GM23248 (cell line): ENCODE data around the gene SARNP. TPM values are rescaled to one million over a fixed set of nuclear protein-coding genes. Genes with fewer than 3 reads are reported as not detected.

Experiments
- DNase-seq: peaks from one replicate; pipeline ENCODE4 v3.0.0-alpha.2; 2015
- H2AFZ ChIP-seq: fragments of 200-600 bp; sonication (generic); 2 replicates; pipeline ENCODE4 v1.6.1; 2016; ENCODE audit warnings: antibody characterized with exemption
- H3F3A ChIP-seq: fragments of 200-600 bp; sonication (generic); 2 replicates; pipeline ENCODE4 v1.6.1; 2016; ENCODE audit warnings: mild to moderate bottlenecking, antibody characterized with exemption, mixed run types; ENCODE audit not compliant: insufficient read depth
- H3K27ac ChIP-seq: fragments of 200-600 bp; sonication (generic); 2 replicates; pipeline ENCODE4 v1.5.1; 2016; ENCODE audit warnings: mild to moderate bottlenecking
- H3K27me3 ChIP-seq: fragments of 200-600 bp; sonication (generic); replicated peaks from 2 replicates; pipeline ENCODE4 v1.6.1; 2016; ENCODE audit warnings: mild to moderate bottlenecking; ENCODE audit not compliant: insufficient read depth
- H3K36me3 ChIP-seq: fragments of 200-600 bp; sonication (generic); 2 replicates; pipeline ENCODE4 v1.6.1; 2016; ENCODE audit warnings: low read depth, mild to moderate bottlenecking
- H3K4me1 ChIP-seq: fragments of 200-600 bp; sonication (generic); 2 replicates; pipeline ENCODE4 v1.6.1; 2016; ENCODE audit warnings: mild to moderate bottlenecking; ENCODE audit not compliant: insufficient read depth
- H3K4me2 ChIP-seq: fragments of 200-600 bp; sonication (generic); one replicate; pipeline ENCODE4 v1.6.1; 2016; ENCODE audit warnings: mild to moderate bottlenecking; ENCODE audit not compliant: unreplicated experiment
- H3K4me3 ChIP-seq: fragments of 200-600 bp; sonication (generic); 2 replicates; pipeline ENCODE4 v1.5.1; 2016; ENCODE audit warnings: mild to moderate bottlenecking
- H3K79me2 ChIP-seq: fragments of 200-600 bp; sonication (generic); 2 replicates; pipeline ENCODE4 v1.6.1; 2016; ENCODE audit warnings: mild to moderate bottlenecking; ENCODE audit not compliant: insufficient read depth
- H3K9ac ChIP-seq: fragments of 200-600 bp; sonication (generic); 2 replicates; pipeline ENCODE4 v1.6.1; 2016; ENCODE audit warnings: mild to moderate bottlenecking
- H3K9me2 ChIP-seq: fragments of 200-600 bp; sonication (generic); 2 replicates; pipeline ENCODE4 v1.6.1; 2016; ENCODE audit warnings: mixed run types, mild to moderate bottlenecking, moderate library complexity; ENCODE audit not compliant: insufficient read depth
- H3K9me3 ChIP-seq: fragments of 200-600 bp; sonication (generic); one replicate; pipeline ENCODE4 v1.6.1; 2017; ENCODE audit warnings: low read depth
- H4K20me1 ChIP-seq: fragments of 200-600 bp; sonication (generic); 2 replicates; pipeline ENCODE4 v1.6.0; 2016; ENCODE audit not compliant: insufficient read depth
- EZH2 ChIP-seq: fragments of 200-600 bp; sonication (generic); IDR thresholded peaks from 2 replicates; pipeline ENCODE4 v1.6.1; 2018; ENCODE audit warnings: antibody characterized with exemption, mild to moderate bottlenecking; ENCODE audit not compliant: insufficient read depth, poor library complexity, severe bottlenecking
- EZH2phosphoT487 ChIP-seq: fragments of 200-600 bp; sonication (generic); IDR thresholded peaks from 2 replicates; pipeline ENCODE4 v1.6.1; 2018; ENCODE audit warnings: antibody characterized with exemption, moderate library complexity, mild to moderate bottlenecking, low read depth; ENCODE audit not compliant: insufficient read depth
- WGBS, 2 experiments: methylation state at CpG; one replicate each; pipeline ENCODE4 v1.1.6; 2015 to 2017; ENCODE audit warnings: low lambda C conversion rate in 2 of 2, low coverage in 1 of 2; ENCODE audit errors: missing lambda C conversion rate in 2 of 2; 5-methylcytosine and 5-hydroxymethylcytosine counted together
- in situ Hi-C: fragments of 300-500 bp; cut with MboI; formaldehyde crosslinking; loops from 2 replicates; pipeline ENCODE4 v1.15.0; 2020
- polyA plus RNA-seq: library from polyadenylated mRNA; unstranded; fragments of >200 nt; fragmentation: Nextera tagmentation; extraction: Ambion mirVana; gene quantifications from 2 replicates; pipeline ENCODE4 v1.2.1, GENCODE V29; 2016
- total RNA-seq: library from RNA; depleted of rRNA; stranded (reverse); fragments of >200 nt; shearing (Covaris generic); gene quantifications from 2 replicates; pipeline ENCODE4 v1.2.3, GENCODE V29; 2014

The SARNP gene
- total and polyA plus RNA-seq, 2 experiments from 2014 or later = 53.6 to 131 TPM

- no peaks in the 10 kb centered on the region for H3K9me2 ChIP-seq
- no peaks in the 10 kb centered on the region for H4K20me1 ChIP-seq
- no peak for TF ChIP-seq EZH2phosphoT487
- no peak for TF ChIP-seq EZH2
- H3K9me3 ChIP-seq = no peaks in the 10 kb centered on the region
- no peak overlapping the region for H3K4me2 ChIP-seq
- no peaks in the 10 kb centered on the region for H3K36me3 ChIP-seq
- H2AFZ ChIP-seq = peak overlapping the region; percentile 55
- H3K27ac ChIP-seq = peak overlapping the region; percentile 42
- H3K27me3 ChIP-seq = no peaks in the 10 kb centered on the region
- H3K4me3 ChIP-seq = no peak overlapping the region
- 0 to 3% methylated on average over 1 of the region's 1 CpG for WGBS, 2 experiments
- H3K79me2 ChIP-seq = no peaks in the 10 kb centered on the region
- H3K9ac ChIP-seq = peak overlapping the region; percentile 15; the same call in 1 of the 2 replicates
- DNase-seq = no peak
- peaks cover 37% of the 10 kb centered on the region for H3F3A ChIP-seq
- in situ Hi-C loops = no loop called here
- peaks cover 43% of the 10 kb centered on the region for H3K4me1 ChIP-seq
These were observed 32.9 kb upstream of the SARNP start for GRCh38 chr12:55850401-55850800.

- in situ Hi-C loops = no loop called here
- Histone ChIP-seq H3K9ac (peak overlapping the region; percentile 15; the same call in 1 of the 2 replicates), H3K79me2 (no peaks in the 10 kb centered on the region), H3K9me2 (no peaks in the 10 kb centered on the region), H3K9me3 (no peaks in the 10 kb centered on the region), H3F3A (peaks cover 39% of the 10 kb centered on the region), H3K36me3 (no peaks in the 10 kb centered on the region), H3K4me3 (no peak overlapping the region), H2AFZ (peak overlapping the region; percentile 55), H3K4me2 (no peak overlapping the region), H4K20me1 (no peaks in the 10 kb centered on the region), H3K27me3 (no peaks in the 10 kb centered on the region), H3K27ac (peak overlapping the region; percentile 100), H3K4me1 (peaks cover 46% of the 10 kb centered on the region)
- WGBS, 2 experiments = 39 to 56% methylated on average over 7 of the region's 7 CpGs
- TF ChIP-seq EZH2phosphoT487 = no peak
- TF ChIP-seq EZH2 = no peak
- DNase-seq = peak; percentile 29
These were observed 32.3 kb upstream of the SARNP start for GRCh38 chr12:55849616-55850343.

- Histone ChIP-seq H3K4me2 (peak overlapping the region; percentile 73), H4K20me1 (no peaks in the 10 kb centered on the region), H3K27me3 (no peaks in the 10 kb centered on the region), H3K36me3 (no peaks in the 10 kb centered on the region), H3K4me3 (peak overlapping the region; percentile 55), H3K9me2 (no peaks in the 10 kb centered on the region), H3K27ac (peak overlapping the region; percentile 100), H3F3A (peaks cover 39% of the 10 kb centered on the region), H3K9me3 (no peaks in the 10 kb centered on the region), H2AFZ (peak overlapping the region; percentile 58), H3K9ac (peak overlapping the region; percentile 94), H3K4me1 (peaks cover 51% of the 10 kb centered on the region), H3K79me2 (no peaks in the 10 kb centered on the region)
- in situ Hi-C loops = no loop called here
- WGBS, 2 experiments = 7% methylated on average over 6 of the region's 6 CpGs
- peak; percentile 99 for DNase-seq
- no peak for TF ChIP-seq EZH2phosphoT487
- no peak for TF ChIP-seq EZH2
These were observed 30.2 kb upstream of the SARNP start for GRCh38 chr12:55847603-55848291.

GRCh38 chr12:55847033-55847432 lies 29.5 kb upstream of the SARNP start:
- H4K20me1 ChIP-seq = no peaks in the 10 kb centered on the region
- in situ Hi-C loops = no loop called here
- no peaks in the 10 kb centered on the region for H3K9me3 ChIP-seq
- DNase-seq = peak; percentile 91
- H3K4me2 ChIP-seq = peak overlapping the region; percentile 59
- peaks cover 39% of the 10 kb centered on the region for H3F3A ChIP-seq
- H3K79me2 ChIP-seq = peaks cover 5% of the 10 kb centered on the region
- peak overlapping the region; percentile 58 for H2AFZ ChIP-seq
- no peaks in the 10 kb centered on the region for H3K9me2 ChIP-seq
- no peak for TF ChIP-seq EZH2
- TF ChIP-seq EZH2phosphoT487 = no peak
- H3K9ac ChIP-seq = peak overlapping the region; percentile 94
- no peaks in the 10 kb centered on the region for H3K27me3 ChIP-seq
- H3K36me3 ChIP-seq = no peaks in the 10 kb centered on the region
- WGBS, 2 experiments = 2 to 4% methylated on average over 3 of the region's 3 CpGs
- H3K4me1 ChIP-seq = peaks cover 55% of the 10 kb centered on the region
- peak overlapping the region; percentile 36; the same call in 1 of the 2 replicates for H3K4me3 ChIP-seq
- peak overlapping the region; percentile 100 for H3K27ac ChIP-seq
